ENCODE measurements around the gene ATL3. TPM values are rescaled to one million over a fixed set of nuclear protein-coding genes. Genes with fewer than 3 reads are reported as not detected.

The ATL3 gene
- total and polyA plus RNA-seq, 5 donors from 2014 or later: 23.6 to 33.7 (median 25.5) TPM

DNA sequence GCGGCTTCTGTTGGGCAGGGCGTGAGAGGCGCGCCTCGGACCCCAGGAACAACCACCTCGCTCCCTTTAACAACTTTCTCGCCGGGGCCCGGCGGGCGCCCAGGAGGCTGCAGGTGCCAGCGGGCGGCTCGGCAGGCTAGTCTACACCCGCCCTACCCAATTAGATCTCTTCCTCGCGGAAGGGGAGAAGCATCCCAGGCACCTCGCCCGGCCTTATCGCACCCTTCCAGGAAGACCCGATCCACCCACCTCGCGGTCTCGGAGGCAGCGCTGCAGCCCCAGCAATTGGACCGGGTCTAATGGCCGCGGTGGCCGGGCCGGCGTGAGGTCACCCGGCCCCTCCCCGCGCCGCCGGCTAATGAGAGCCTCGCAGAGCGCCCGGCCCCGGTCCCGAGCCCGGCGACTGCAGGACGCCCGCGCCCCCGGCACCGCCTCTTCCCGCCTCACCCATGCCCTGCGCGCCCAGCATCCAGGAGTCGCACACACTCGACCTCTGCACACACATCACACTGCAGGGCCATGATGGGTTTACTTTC, 57.0 kb downstream of the ATL3 start, which contains the start of gene PLAAT3:
Gene PLAAT3, minus strand, starts transcription at position 298 of the 536 bp plus-strand sequence. CDS start 419 bp downstream, outside the sequence.
- ATAC-seq (ENCODE audit: low read depth in 2 of 2) (peak in 1 of 2 donors; percentile 33), DNase-seq (peak; percentile 14 to 27 (median 17))
- no peak within 1 kb of the TSS for H3K27ac ChIP-seq (ENCODE audit: insufficient read depth, low read length, poor library complexity, severe bottlenecking)
- peak within 1 kb of the TSS; percentile 71 to 83 (median 81) for H3K27ac Mint-ChIP-seq
- no peaks in the 10 kb centered on the region for H3K36me3 ChIP-seq (ENCODE audit: control insufficient read depth, insufficient read depth, low read length)
- H3K4me1 ChIP-seq (ENCODE audit: control insufficient read depth, insufficient read depth, low read length, poor library complexity, severe bottlenecking): peaks cover 13% of the 10 kb centered on the region
- no peaks in the 10 kb centered on the region for H3K27me3 ChIP-seq (ENCODE audit: control insufficient read depth, insufficient read depth, low read length)
- H3K4me1 Mint-ChIP-seq: peaks cover 7 to 28% (median 13%) of the 10 kb centered on the region in 4 donors
- H3K9me3 ChIP-seq (ENCODE audit: control insufficient read depth in 2 of 2, low read length in 2 of 2): no peaks in the 10 kb centered on the region
- peak within 1 kb of the TSS; percentile 81 to 94 (median 88) for H3K4me3 Mint-ChIP-seq
- H3K27me3 Mint-ChIP-seq: peaks cover 24% of the 10 kb centered on the region
- H3K36me3 Mint-ChIP-seq: no peaks in the 10 kb centered on the region
- H3K9me3 Mint-ChIP-seq: no peaks in the 10 kb centered on the region
- peak within 1 kb of the TSS; percentile 48 for H3K4me3 ChIP-seq (ENCODE audit: low read depth, low read length)

DNA sequence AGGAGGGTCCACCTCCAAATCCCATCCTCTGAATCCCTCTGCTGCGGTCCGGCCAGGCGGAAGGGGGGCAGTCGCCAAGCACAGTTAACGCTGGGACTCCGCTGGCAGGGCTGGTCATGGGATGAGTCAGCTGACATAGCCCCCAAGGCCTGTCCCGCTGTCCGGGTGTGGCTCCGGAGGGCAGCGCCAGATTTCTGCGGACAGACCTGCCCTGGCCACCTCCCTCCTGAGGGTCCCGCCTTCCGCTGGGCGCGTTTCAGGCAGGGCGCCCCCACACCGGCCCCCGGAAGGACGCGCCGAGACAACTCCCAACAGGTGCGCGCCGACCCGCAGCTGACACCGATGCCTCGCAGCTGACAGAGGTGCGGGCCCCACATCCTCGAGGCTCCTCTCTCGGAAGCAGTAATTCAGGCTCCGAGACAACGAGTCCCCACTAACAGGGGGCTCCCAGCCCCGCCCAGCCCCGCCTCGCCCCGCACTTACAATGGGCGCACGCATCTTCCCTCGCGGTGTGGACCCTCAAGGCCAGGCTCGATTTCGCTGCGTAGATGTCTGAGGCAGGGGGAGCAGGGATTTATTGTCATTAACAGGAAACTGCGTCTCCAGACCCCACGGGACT, 57.5 kb downstream of the ATL3 start:
- no peaks in the 10 kb centered on the region for H3K27me3 ChIP-seq (ENCODE audit: control insufficient read depth, insufficient read depth, low read length)
- H3K4me1 Mint-ChIP-seq: peaks cover 7 to 28% (median 13%) of the 10 kb centered on the region in 4 donors
- H3K27ac Mint-ChIP-seq: peak overlapping the region; percentile 71 to 83 (median 81)
- ATAC-seq (ENCODE audit: low read depth in 2 of 2) (peak; percentile 69 to 76), DNase-seq (peak; percentile 7 to 50 (median 38))
- H3K9me3 Mint-ChIP-seq: no peaks in the 10 kb centered on the region
- H3K36me3 ChIP-seq (ENCODE audit: control insufficient read depth, insufficient read depth, low read length): no peaks in the 10 kb centered on the region
- H3K4me3 Mint-ChIP-seq: peak overlapping the region; percentile 81 to 94 (median 87)
- H3K27me3 Mint-ChIP-seq: peaks cover 24% of the 10 kb centered on the region
- no peak overlapping the region for H3K27ac ChIP-seq (ENCODE audit: insufficient read depth, low read length, poor library complexity, severe bottlenecking)
- H3K4me3 ChIP-seq (ENCODE audit: low read depth, low read length): peak overlapping the region; percentile 37
- H3K36me3 Mint-ChIP-seq: no peaks in the 10 kb centered on the region
- peaks cover 13% of the 10 kb centered on the region for H3K4me1 ChIP-seq (ENCODE audit: control insufficient read depth, insufficient read depth, low read length, poor library complexity, severe bottlenecking)
- H3K9me3 ChIP-seq (ENCODE audit: control insufficient read depth in 2 of 2, low read length in 2 of 2): no peaks in the 10 kb centered on the region

DNA sequence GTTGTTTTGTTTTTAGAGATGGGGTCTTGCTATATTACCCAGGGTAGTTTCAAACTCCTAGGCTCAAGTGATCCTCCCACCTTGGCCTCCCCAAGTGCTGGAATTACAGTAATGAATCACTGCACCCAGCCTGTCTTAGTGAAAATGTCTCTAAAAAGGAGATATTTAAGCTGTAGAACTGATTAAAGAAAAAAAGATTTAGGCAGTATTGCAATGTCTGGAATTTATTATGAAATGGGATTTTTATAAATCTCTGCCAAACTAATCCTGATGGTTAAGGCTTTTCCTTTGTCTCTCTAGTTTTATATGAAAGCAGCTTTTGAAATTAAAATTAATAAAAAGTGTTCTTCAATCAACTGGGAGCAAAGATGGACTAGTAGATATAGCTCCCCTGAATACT, 59.0 kb downstream of the ATL3 start:
- peaks cover 13% of the 10 kb centered on the region for H3K4me1 ChIP-seq (ENCODE audit: control insufficient read depth, insufficient read depth, low read length, poor library complexity, severe bottlenecking)
- H3K36me3 Mint-ChIP-seq: no peaks in the 10 kb centered on the region
- peaks cover 24% of the 10 kb centered on the region for H3K27me3 Mint-ChIP-seq
- H3K4me3 Mint-ChIP-seq: peak overlapping the region in 1 of 4 donors; percentile 79
- H3K4me3 ChIP-seq (ENCODE audit: low read depth, low read length): no peak overlapping the region
- H3K27ac ChIP-seq (ENCODE audit: insufficient read depth, low read length, poor library complexity, severe bottlenecking): no peak overlapping the region
- no peaks in the 10 kb centered on the region for H3K9me3 Mint-ChIP-seq
- H3K9me3 ChIP-seq (ENCODE audit: control insufficient read depth in 2 of 2, low read length in 2 of 2): no peaks in the 10 kb centered on the region
- H3K4me1 Mint-ChIP-seq: peaks cover 7 to 28% (median 13%) of the 10 kb centered on the region in 4 donors
- DNase-seq (no peak), ATAC-seq (ENCODE audit: low read depth in 2 of 2) (no peak)
- H3K27me3 ChIP-seq (ENCODE audit: control insufficient read depth, insufficient read depth, low read length): no peaks in the 10 kb centered on the region
- H3K36me3 ChIP-seq (ENCODE audit: control insufficient read depth, insufficient read depth, low read length): no peaks in the 10 kb centered on the region
- peak overlapping the region in 2 of 3 donors; percentile 3 to 44 for H3K27ac Mint-ChIP-seq

DNA sequence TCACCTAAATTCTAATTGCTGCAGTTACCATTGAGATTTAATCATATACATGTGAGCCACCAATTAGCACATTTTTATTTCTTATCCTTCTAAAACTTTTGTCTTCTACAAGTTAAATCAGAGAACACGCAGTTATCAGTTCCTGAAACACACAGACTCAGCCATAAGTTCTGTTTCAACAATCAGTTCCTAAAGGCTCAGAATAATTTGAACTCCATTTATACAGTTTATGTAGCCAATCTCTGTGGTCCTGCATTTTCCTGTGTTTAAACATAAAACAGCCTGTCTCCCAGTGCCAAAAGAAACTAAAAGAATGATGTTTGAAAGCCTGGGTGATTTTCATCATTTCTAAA, 59.8 kb downstream of the ATL3 start:
- H3K4me1 Mint-ChIP-seq: peaks cover 7 to 28% (median 13%) of the 10 kb centered on the region in 4 donors
- ATAC-seq (ENCODE audit: low read depth in 2 of 2): no peak
- Histone ChIP-seq H3K27me3 (ENCODE audit: control insufficient read depth, insufficient read depth, low read length) (no peaks in the 10 kb centered on the region), H3K27ac (ENCODE audit: insufficient read depth, low read length, poor library complexity, severe bottlenecking) (no peak overlapping the region), H3K4me3 (ENCODE audit: low read depth, low read length) (no peak overlapping the region), H3K9me3 (ENCODE audit: control insufficient read depth in 2 of 2, low read length in 2 of 2) (no peaks in the 10 kb centered on the region), H3K36me3 (ENCODE audit: control insufficient read depth, insufficient read depth, low read length) (no peaks in the 10 kb centered on the region), H3K4me1 (ENCODE audit: control insufficient read depth, insufficient read depth, low read length, poor library complexity, severe bottlenecking) (peaks cover 13% of the 10 kb centered on the region)
- no peaks in the 10 kb centered on the region for H3K36me3 Mint-ChIP-seq
- H3K27ac Mint-ChIP-seq: no peak overlapping the region
- no peaks in the 10 kb centered on the region for H3K9me3 Mint-ChIP-seq
- H3K27me3 Mint-ChIP-seq: peaks cover 26% of the 10 kb centered on the region
- no peak for DNase-seq
- H3K4me3 Mint-ChIP-seq: peak overlapping the region in 1 of 4 donors; percentile 19

DNA sequence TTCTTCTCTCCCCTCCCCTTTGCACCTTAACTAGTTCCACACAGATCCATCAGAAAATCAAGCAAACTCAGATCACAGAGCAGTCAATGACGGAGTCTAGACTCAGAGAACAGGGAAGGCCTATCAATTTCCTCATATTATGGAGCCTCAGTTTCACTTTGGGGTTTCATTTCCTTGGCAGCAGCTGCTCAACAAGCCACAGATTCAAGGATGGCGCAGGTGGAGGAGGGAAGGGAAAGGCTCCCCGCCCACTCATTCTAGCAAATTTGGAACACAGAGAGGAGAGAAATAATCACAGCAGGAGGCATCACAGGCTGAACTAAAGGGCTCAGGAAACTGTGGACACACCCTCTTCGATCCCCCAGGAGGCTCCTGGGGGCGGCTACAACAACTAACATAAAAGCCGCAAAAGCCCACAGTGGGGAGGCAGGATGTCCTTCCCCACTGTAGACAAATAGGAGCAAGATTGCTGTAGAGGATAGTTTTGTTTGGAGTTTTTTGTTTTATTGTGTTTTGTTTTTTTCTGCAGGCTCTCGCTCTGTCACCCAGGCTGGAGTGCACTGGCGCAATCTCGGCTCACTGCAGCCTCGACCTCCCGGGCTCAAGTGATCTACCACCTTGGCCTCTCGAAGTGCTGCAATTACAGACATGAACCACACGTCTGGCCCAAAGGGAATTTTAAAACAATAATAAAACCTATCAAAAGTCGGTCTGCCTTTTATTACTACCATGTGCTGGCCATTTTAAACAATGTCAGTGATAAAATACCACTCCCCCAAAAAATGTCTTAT, 60.4 kb downstream of the ATL3 start:
- peak overlapping the region in 2 of 3 donors; percentile 28 to 44 for H3K27ac Mint-ChIP-seq
- peaks cover 7 to 28% (median 13%) of the 10 kb centered on the region in 4 donors for H3K4me1 Mint-ChIP-seq

DNA sequence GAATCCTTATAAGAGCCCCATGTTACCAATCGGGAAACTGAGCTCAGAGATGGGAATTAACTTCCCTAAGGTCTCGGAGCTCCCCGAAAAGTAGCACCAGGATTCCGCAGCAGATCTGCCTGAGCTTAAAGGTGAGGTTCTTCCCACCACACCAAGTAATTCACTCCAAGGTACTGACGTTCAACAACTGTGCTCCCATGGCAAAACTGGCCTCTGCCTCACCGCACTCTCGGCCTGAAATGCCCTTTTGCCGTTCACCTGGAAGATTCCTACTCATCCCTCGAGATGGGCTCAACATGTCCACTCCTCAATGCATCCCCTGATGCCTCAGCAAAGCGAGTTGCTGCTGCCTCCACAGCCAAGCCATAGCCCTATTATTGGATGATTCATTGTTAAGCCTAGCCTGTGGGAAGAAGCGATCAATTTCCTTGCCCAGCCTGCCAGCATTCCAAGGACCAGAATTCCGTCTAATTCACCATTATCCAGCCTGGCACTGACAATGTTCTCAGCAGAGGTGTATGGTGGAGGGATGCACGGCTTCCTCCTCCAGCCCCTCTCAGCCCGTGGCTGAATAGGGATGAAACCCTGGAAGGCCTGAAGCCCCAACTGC, 61.1 kb downstream of the ATL3 start:
- H3K9me3 ChIP-seq (ENCODE audit: control insufficient read depth in 2 of 2, low read length in 2 of 2): no peaks in the 10 kb centered on the region
- Mint-ChIP-seq H3K4me1 (peaks cover 7 to 28% (median 13%) of the 10 kb centered on the region in 4 donors), H3K36me3 (no peaks in the 10 kb centered on the region)

More for the DNA sequence above, 60.4 kb downstream of the ATL3 start:
- H3K27ac ChIP-seq (ENCODE audit: insufficient read depth, low read length, poor library complexity, severe bottlenecking): no peak overlapping the region
- H3K9me3 ChIP-seq (ENCODE audit: control insufficient read depth in 2 of 2, low read length in 2 of 2): no peaks in the 10 kb centered on the region
- Mint-ChIP-seq H3K36me3 (no peaks in the 10 kb centered on the region), H3K4me3 (peak overlapping the region in 1 of 4 donors; percentile 36), H3K9me3 (no peaks in the 10 kb centered on the region), H3K27me3 (peaks cover 29% of the 10 kb centered on the region)
- H3K4me3 ChIP-seq (ENCODE audit: low read depth, low read length): no peak overlapping the region
- no peaks in the 10 kb centered on the region for H3K27me3 ChIP-seq (ENCODE audit: control insufficient read depth, insufficient read depth, low read length)
- DNase-seq (no peak), ATAC-seq (ENCODE audit: low read depth in 2 of 2) (no peak)
- H3K36me3 ChIP-seq (ENCODE audit: control insufficient read depth, insufficient read depth, low read length): no peaks in the 10 kb centered on the region
- peaks cover 13% of the 10 kb centered on the region for H3K4me1 ChIP-seq (ENCODE audit: control insufficient read depth, insufficient read depth, low read length, poor library complexity, severe bottlenecking)

DNA sequence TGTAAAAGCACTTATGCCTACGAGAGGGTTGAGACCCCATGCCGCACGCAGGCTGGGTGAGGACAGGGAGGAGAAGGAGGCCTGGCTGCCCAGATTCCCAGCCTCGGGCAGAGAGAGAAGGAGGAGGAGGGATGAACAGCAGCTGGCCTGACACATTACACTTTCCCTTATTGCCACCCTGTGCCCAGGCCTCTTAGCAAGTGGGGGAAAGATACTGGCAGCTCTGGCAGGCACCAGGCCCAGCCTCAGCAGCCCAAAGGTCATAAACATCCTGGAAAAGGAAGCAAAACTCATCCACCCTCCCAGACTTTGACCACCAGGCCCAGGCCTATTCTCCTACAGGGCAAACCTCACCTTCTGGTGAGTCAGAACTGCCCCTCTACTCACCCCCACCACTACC, 61.6 kb downstream of the ATL3 start:
- peaks cover 11% of the 10 kb centered on the region for H3K4me1 ChIP-seq (ENCODE audit: control insufficient read depth, insufficient read depth, low read length, poor library complexity, severe bottlenecking)
- H3K9me3 Mint-ChIP-seq: no peaks in the 10 kb centered on the region
- no peaks in the 10 kb centered on the region for H3K9me3 ChIP-seq (ENCODE audit: control insufficient read depth in 2 of 2, low read length in 2 of 2)
- H3K27me3 ChIP-seq (ENCODE audit: control insufficient read depth, insufficient read depth, low read length): no peaks in the 10 kb centered on the region
- H3K36me3 Mint-ChIP-seq: no peaks in the 10 kb centered on the region
- peak overlapping the region in 1 of 4 donors; percentile 43 for H3K4me3 Mint-ChIP-seq
- H3K27ac Mint-ChIP-seq: no peak overlapping the region
- H3K4me3 ChIP-seq (ENCODE audit: low read depth, low read length): no peak overlapping the region
- ATAC-seq (ENCODE audit: low read depth in 2 of 2) (no peak), DNase-seq (no peak)
- H3K27ac ChIP-seq (ENCODE audit: insufficient read depth, low read length, poor library complexity, severe bottlenecking): no peak overlapping the region
- peaks cover 7 to 26% (median 11%) of the 10 kb centered on the region in 4 donors for H3K4me1 Mint-ChIP-seq
- peaks cover 26% of the 10 kb centered on the region for H3K27me3 Mint-ChIP-seq
- H3K36me3 ChIP-seq (ENCODE audit: control insufficient read depth, insufficient read depth, low read length): no peaks in the 10 kb centered on the region

More for the DNA sequence above, 61.1 kb downstream of the ATL3 start:
- H3K4me3 ChIP-seq (ENCODE audit: low read depth, low read length): no peak overlapping the region
- H3K27me3 ChIP-seq (ENCODE audit: control insufficient read depth, insufficient read depth, low read length): no peaks in the 10 kb centered on the region
- H3K36me3 ChIP-seq (ENCODE audit: control insufficient read depth, insufficient read depth, low read length): no peaks in the 10 kb centered on the region
- peaks cover 29% of the 10 kb centered on the region for H3K27me3 Mint-ChIP-seq
- H3K4me1 ChIP-seq (ENCODE audit: control insufficient read depth, insufficient read depth, low read length, poor library complexity, severe bottlenecking): peaks cover 13% of the 10 kb centered on the region
- DNase-seq (no peak), ATAC-seq (ENCODE audit: low read depth in 2 of 2) (no peak)
- H3K9me3 Mint-ChIP-seq: no peaks in the 10 kb centered on the region
- peak overlapping the region in 1 of 4 donors; percentile 36 for H3K4me3 Mint-ChIP-seq
- no peak overlapping the region for H3K27ac ChIP-seq (ENCODE audit: insufficient read depth, low read length, poor library complexity, severe bottlenecking)
- peak overlapping the region in 2 of 3 donors; percentile 28 to 44 for H3K27ac Mint-ChIP-seq
